ENCODE results near the gene VAMP5. TPM values are rescaled to one million over a fixed set of nuclear protein-coding genes. Genes with fewer than 3 reads are reported as not detected.

Gene VAMP5
- total and polyA plus RNA-seq, 10 of the 15 experiments (the other 5 are each of a cell fraction or from before 2014, with no cell fraction given), result 3.8 to 52.7 (median 24.1) TPM

DNA sequence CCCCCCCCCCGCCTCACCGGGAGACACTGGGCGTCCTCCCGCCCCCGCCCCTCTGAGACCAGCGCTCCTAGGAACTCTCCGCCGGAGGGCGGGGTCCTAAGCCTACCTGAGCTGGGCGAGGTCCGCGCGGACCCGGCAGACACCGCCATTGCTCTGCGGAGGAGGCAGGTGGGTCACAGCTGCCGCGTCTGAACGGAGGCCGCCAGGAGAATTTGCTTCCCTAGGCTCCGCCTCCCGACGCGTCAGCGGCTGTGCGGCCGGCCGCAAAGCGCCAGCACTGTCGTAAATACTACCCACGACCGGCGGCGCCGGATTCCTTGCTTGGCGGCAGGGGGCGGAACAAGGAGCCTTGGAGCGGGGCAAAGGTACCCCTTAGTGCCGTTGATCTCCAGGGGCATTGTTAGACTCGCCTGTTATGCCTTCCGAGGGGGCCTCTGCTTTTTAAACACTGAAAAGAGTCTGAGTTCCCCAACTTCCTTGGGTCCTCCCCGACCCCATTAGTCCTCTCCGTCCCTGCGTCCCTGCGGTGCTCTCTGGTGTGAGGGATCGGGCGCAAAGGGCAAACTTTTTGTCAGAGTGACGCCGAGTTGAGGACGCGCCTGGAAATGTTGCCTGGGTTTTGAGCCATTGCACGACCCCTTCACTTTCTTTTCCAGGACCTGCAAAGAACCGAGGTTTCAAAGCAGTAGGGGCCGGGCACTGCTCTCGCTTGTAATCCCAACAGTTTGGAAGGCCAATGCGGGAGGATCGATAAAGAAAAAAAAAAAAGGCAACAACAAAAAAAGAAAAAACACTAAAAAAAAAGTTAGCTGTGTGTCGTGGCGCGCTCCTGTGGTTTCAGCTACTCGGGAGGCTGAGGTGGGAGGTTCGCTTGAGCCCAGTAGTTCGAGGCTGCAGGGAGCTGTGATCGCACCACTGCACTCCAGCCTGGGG is 22.7 kb upstream of the VAMP5 start, which contains the start of gene GGCX:
TSS of gene GGCX (minus strand) at position 214 of the 933 bp plus-strand sequence. CDS start at position 149, 65 bp downstream.
- FAIRE-seq (peak; percentile 75), ATAC-seq (peak; percentile 97), DNase-seq (ENCODE audit: low read depth, low spot score) (peak; percentile 73)
- Histone ChIP-seq H3K36me3 (ENCODE audit: control insufficient read depth in 2 of 2, insufficient read depth in 2 of 2, low read length in 1 of 2) (peaks cover 0 to 3% of the 10 kb centered on the region in 2 experiments; a peak in 1 of 4 replicates), H3K4me1 (ENCODE audit: control insufficient read depth, insufficient read depth, low read length) (no peaks in the 10 kb centered on the region; the same call in 1 of the 2 replicates), H3K79me2 (ENCODE audit: control insufficient read depth, insufficient read depth, low read length) (peaks cover 18% of the 10 kb centered on the region), H3K27me3 (replicated peaks in 1 of 2; ENCODE audit: control insufficient read depth in 2 of 2, insufficient read depth in 2 of 2, low read length in 1 of 2) (no peaks in the 10 kb centered on the region), H3K9ac (ENCODE audit: control insufficient read depth, insufficient read depth, low read length) (peak within 1 kb of the TSS; percentile 80), H4K20me1 (ENCODE audit: control insufficient read depth, insufficient read depth) (no peaks in the 10 kb centered on the region), H3K4me2 (ENCODE audit: control insufficient read depth, insufficient read depth) (peak within 1 kb of the TSS; percentile 81), H3K4me3 (peak within 1 kb of the TSS; percentile 98), H3K9me3 (replicated peaks; ENCODE audit: control insufficient read depth, insufficient read depth, low read length) (no peaks in the 10 kb centered on the region), H2AFZ (ENCODE audit: control insufficient read depth, low read depth, low read length) (peak within 1 kb of the TSS; percentile 87), H3K27ac (ENCODE audit: control insufficient read depth, insufficient read depth) (peak within 1 kb of the TSS; percentile 71)
- intact Hi-C loops (cut with micrococcal nuclease; ENCODE audit: unreplicated experiment), result loop anchor here (2.0 kb wide), 1 partner anchor 41 kb away; the partner anchor contains the start of gene TMEM150A
- in situ Hi-C loops (cut with MboI), result no loop called here
- WGBS (ENCODE audit: insufficient coverage, insufficient replicate concordance, low lambda C conversion rate, missing lambda C conversion rate), result 4% methylated on average over 54 of the region's 64 CpGs
- CTCF ChIA-PET, result interaction anchor here (0.6 to 4.4 kb wide), 6 partner anchors 10 to 261 kb away, joined by 3 to 28 read pairs (median 4); no protein-coding TSS in a partner anchor
- SMC1A ChIA-PET (ENCODE audit: uncharacterized antibody, unreplicated experiment), result interaction anchor here (0.6 to 2.9 kb wide), 6 partner anchors 11 to 661 kb away, joined by 3 to 21 read pairs (median 6); partner anchors contain the start of gene RNF181
- BruUV-seq (replicated peaks), result TSS peak; percentile 98
- POLR2A ChIA-PET, result interaction anchor here (0.7 to 6.2 kb wide), 13 partner anchors 12 to 625 kb away, joined by 3 to 32 read pairs (median 6); partner anchors contain the start of genes MAT2A, RNF181 and VAMP8
- RAD21 ChIA-PET (ENCODE audit: unreplicated experiment), result interaction anchor here (0.9 to 2.7 kb wide), 6 partner anchors 9 to 142 kb away, joined by 3 to 15 read pairs (median 4); partner anchors contain the start of genes SH2D6 and VAMP8
- TF ChIP-seq ZNF622 (IDR thresholded peaks at IDR 0.05) (no peak), SRF (IDR thresholded peaks at IDR 0.05; ENCODE audit: low read depth in 2 of 2, low read length in 2 of 2) (0 out of 4 replicates have a peak, but pooled peaks of 1 of the 2 experiments have one; percentile 7), RAD21 (IDR thresholded peaks at IDR 0.05; ENCODE audit: insufficient read depth, low read depth, low read length) (no peak), RELA (IDR thresholded peaks at IDR 0.05; ENCODE audit: borderline replicate concordance, partially characterized antibody) (peak; percentile 55), YY1 (IDR thresholded peaks at IDR 0.05; ENCODE audit: low read depth, low read length) (peak; percentile 95), TARDBP (IDR thresholded peaks at IDR 0.05; ENCODE audit: borderline replicate concordance) (no peak), IRF3 (IDR thresholded peaks at IDR 0.05) (no peak), FOS (IDR thresholded peaks at IDR 0.05; ENCODE audit: borderline replicate concordance, extremely low read depth, insufficient read length) (no peak), CREM (IDR thresholded peaks at IDR 0.05; ENCODE audit: low read depth) (peak; percentile 93), SMARCA5 (IDR thresholded peaks at IDR 0.05) (no peak), HDGF (IDR thresholded peaks at IDR 0.05) (0 out of 2 replicates have a peak, but pooled peaks have one; percentile 41), SMAD1 (IDR thresholded peaks at IDR 0.05; ENCODE audit: low read depth, partially characterized antibody) (peak; percentile 41), NBN (IDR thresholded peaks at IDR 0.05) (0 out of 2 replicates have a peak, but pooled peaks have one; percentile 78), HSF1 (IDR thresholded peaks at IDR 0.05; ENCODE audit: low read depth, low read length) (no peak), WRNIP1 (IDR thresholded peaks at IDR 0.05; ENCODE audit: borderline replicate concordance, low read depth, low read length) (no peak), RELB (IDR thresholded peaks at IDR 0.05; ENCODE audit: low read depth) (peak; percentile 33; the same call in 1 of the 2 replicates), MEF2B (IDR thresholded peaks at IDR 0.05; ENCODE audit: partially characterized antibody, poor library complexity, severe bottlenecking) (no peak)

Data from GM12878 (cell line).